ENCODE data around the gene VAPA.

- TF ChIP-seq CTCF (IDR thresholded peaks at IDR 0.05) (no peak), POLR2A (IDR thresholded peaks at IDR 0.05) (no peak)
Measured at GRCh38 chr18:9997711-9998110, 83.9 kb downstream of the VAPA start.
